ENCODE measurements around the gene MLANA.

MLANA gene

DNA sequence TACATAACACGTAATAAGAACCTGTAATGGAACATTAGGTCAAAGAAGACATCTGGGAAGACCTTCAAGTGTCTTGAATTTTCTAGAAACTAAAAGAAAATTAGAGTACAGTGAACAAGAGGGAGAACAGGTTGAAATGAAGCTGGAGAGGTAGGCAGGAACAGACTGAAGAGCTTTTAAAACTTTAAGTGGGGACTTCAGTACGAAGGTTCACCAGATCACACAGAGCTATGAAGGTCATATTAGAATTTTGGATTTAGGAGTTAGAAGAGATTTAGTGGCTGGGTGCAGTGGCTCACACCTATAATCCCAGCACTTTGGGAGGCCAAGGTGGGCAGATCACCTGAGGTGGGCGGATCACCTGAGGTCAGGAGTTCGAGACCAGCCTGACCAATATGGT, 26.6 kb downstream of the MLANA start:
- H3K9me3 ChIP-seq (ENCODE audit: control insufficient read depth, low read length): no peaks in the 10 kb centered on the region

DNA sequence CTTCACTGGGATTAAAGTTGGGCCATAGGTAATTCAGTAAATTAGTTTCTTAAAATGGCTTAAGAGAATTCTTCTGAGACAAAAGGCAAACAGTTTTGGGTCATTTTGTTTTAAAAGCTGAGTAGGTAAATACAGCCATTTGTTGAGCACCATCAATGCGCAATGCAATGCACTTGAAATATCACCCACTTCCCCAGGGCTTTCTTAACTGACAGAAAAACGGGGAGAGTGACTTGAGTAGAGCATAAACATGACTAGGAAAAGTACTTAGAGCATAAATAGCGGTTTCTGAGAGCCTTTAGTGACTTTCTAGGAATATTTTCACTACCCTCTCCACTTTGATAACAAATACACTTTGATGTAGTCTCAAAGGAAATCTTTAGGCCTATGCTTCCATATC, 27.2 kb downstream of the MLANA start:
- no peak overlapping the region for H3K27ac ChIP-seq
- peaks cover 3% of the 10 kb centered on the region for H3K4me1 ChIP-seq
- H3K4me2 ChIP-seq (ENCODE audit: low read length): no peak overlapping the region
- H3K79me2 ChIP-seq: no peaks in the 10 kb centered on the region
- no peaks in the 10 kb centered on the region for H3K36me3 ChIP-seq (ENCODE audit: control insufficient read depth, insufficient read depth, low read length)
- H3K9me3 ChIP-seq (ENCODE audit: control insufficient read depth, low read length): no peaks in the 10 kb centered on the region
- H2AFZ ChIP-seq: no peak overlapping the region
- TF ChIP-seq, protein P1, sequence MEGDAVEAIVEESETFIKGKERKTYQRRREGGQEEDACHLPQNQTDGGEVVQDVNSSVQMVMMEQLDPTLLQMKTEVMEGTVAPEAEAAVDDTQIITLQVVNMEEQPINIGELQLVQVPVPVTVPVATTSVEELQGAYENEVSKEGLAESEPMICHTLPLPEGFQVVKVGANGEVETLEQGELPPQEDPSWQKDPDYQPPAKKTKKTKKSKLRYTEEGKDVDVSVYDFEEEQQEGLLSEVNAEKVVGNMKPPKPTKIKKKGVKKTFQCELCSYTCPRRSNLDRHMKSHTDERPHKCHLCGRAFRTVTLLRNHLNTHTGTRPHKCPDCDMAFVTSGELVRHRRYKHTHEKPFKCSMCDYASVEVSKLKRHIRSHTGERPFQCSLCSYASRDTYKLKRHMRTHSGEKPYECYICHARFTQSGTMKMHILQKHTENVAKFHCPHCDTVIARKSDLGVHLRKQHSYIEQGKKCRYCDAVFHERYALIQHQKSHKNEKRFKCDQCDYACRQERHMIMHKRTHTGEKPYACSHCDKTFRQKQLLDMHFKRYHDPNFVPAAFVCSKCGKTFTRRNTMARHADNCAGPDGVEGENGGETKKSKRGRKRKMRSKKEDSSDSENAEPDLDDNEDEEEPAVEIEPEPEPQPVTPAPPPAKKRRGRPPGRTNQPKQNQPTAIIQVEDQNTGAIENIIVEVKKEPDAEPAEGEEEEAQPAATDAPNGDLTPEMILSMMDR (IDR thresholded peaks at IDR 0.05): no peak
- no peak overlapping the region for H3K4me3 ChIP-seq (ENCODE audit: low read depth, low read length)
- H3K9ac ChIP-seq: no peak overlapping the region
- H3K27me3 ChIP-seq (ENCODE audit: control insufficient read depth, insufficient read depth, low read length): no peaks in the 10 kb centered on the region

More for the DNA sequence above, 26.6 kb downstream of the MLANA start:
- H3K4me2 ChIP-seq (ENCODE audit: low read length): no peak overlapping the region
- no peaks in the 10 kb centered on the region for H3K36me3 ChIP-seq (ENCODE audit: control insufficient read depth, insufficient read depth, low read length)
- no peak overlapping the region for H3K9ac ChIP-seq
- H3K27me3 ChIP-seq (ENCODE audit: control insufficient read depth, insufficient read depth, low read length): no peaks in the 10 kb centered on the region
- H2AFZ ChIP-seq: no peak overlapping the region
- H3K27ac ChIP-seq: no peak overlapping the region
- no peaks in the 10 kb centered on the region for H3K79me2 ChIP-seq
- peaks cover 3% of the 10 kb centered on the region for H3K4me1 ChIP-seq
- TF ChIP-seq, protein P1 (IDR thresholded peaks at IDR 0.05): no peak
- no peak overlapping the region for H3K4me3 ChIP-seq (ENCODE audit: low read depth, low read length)

DNA sequence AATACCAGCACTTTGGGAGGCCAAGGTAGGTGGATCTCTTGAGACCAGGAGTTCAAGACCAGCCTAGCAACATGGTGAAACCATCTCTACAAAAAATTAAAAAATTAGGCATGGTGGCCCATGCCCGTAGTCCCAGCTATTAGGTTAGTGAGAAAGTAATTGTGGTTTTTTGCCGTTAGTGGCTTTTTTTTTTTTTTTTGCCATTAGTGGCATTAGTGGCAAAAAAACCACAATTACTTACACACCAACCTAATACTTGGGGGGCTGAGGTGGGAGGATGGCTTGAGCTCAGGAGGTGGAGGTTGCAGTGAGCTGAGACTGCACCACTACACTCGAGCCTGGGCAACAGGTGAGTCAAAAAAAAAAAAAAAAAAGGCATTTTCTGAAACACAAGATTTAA, 27.8 kb downstream of the MLANA start:
- Histone ChIP-seq H3K27ac (no peak overlapping the region), H3K9me3 (ENCODE audit: control insufficient read depth, low read length) (no peaks in the 10 kb centered on the region), H3K36me3 (ENCODE audit: control insufficient read depth, insufficient read depth, low read length) (no peaks in the 10 kb centered on the region), H3K27me3 (ENCODE audit: control insufficient read depth, insufficient read depth, low read length) (no peaks in the 10 kb centered on the region), H3K79me2 (no peaks in the 10 kb centered on the region), H2AFZ (no peak overlapping the region), H3K4me3 (ENCODE audit: low read depth, low read length) (no peak overlapping the region), H3K9ac (no peak overlapping the region), H3K4me1 (peaks cover 2% of the 10 kb centered on the region), H3K4me2 (ENCODE audit: low read length) (no peak overlapping the region)
- TF ChIP-seq, protein P1 (IDR thresholded peaks at IDR 0.05): no peak

DNA sequence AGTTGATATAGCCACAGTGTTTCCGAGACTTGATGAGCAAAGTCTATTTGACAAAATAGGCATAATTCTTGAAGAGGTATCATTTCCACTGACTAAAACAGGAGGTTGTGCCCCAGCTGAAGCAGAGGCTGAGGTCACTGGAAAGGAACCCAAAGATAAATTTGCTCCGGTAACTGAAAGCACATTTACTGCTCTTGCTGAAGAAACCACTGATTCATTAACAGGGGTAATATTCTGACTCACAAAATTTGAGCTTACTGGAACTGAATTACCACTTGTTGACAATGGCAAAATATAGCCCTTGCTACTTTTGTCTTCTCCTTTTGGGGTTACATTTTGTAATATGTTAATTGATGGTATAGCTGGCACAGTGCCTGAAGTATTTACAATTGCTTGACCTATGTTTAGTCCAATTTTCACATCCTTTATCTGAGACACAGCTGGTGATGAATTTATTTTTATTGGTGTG, 30.2 kb downstream of the MLANA start:
- Histone ChIP-seq H3K9me3 (ENCODE audit: control insufficient read depth, low read length) (no peaks in the 10 kb centered on the region), H3K27ac (no peak overlapping the region), H3K36me3 (ENCODE audit: control insufficient read depth, insufficient read depth, low read length) (no peaks in the 10 kb centered on the region), H3K79me2 (no peaks in the 10 kb centered on the region), H3K4me2 (ENCODE audit: low read length) (no peak overlapping the region), H3K4me3 (ENCODE audit: low read depth, low read length) (no peak overlapping the region), H3K27me3 (ENCODE audit: control insufficient read depth, insufficient read depth, low read length) (no peaks in the 10 kb centered on the region), H3K4me1 (no peaks in the 10 kb centered on the region), H3K9ac (no peak overlapping the region), H2AFZ (no peak overlapping the region)
- TF ChIP-seq, protein P1 (IDR thresholded peaks at IDR 0.05): no peak

DNA sequence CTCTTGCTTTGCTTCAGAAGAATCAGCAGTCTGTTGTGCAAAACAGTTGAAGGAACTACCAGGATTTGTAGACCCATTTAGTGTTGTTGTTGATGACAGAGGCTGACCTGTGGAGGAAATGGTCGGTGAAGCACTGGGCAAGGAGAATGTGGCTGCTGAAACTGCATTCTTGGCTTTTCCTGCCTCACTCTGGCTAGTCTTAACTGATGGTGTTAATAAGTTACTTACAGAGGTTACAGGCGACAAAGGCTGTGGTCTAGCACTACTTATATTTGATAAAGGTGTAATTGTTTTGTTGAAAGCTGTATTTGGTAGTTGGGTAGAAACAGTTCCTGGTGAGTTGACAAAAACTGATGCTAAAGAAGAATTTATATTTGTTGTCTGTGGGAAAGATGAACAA, 31.5 kb downstream of the MLANA start:
- no peaks in the 10 kb centered on the region for H3K36me3 ChIP-seq (ENCODE audit: control insufficient read depth, insufficient read depth, low read length)

More for the DNA sequence above, 31.5 kb downstream of the MLANA start:
- Histone ChIP-seq H3K79me2 (no peaks in the 10 kb centered on the region), H3K4me1 (no peaks in the 10 kb centered on the region), H3K27ac (no peak overlapping the region), H3K27me3 (ENCODE audit: control insufficient read depth, insufficient read depth, low read length) (no peaks in the 10 kb centered on the region), H3K9me3 (ENCODE audit: control insufficient read depth, low read length) (no peaks in the 10 kb centered on the region), H2AFZ (no peak overlapping the region), H3K9ac (no peak overlapping the region), H3K4me2 (ENCODE audit: low read length) (no peak overlapping the region), H3K4me3 (ENCODE audit: low read depth, low read length) (no peak overlapping the region)
- TF ChIP-seq, protein P1 (IDR thresholded peaks at IDR 0.05): no peak
